NCI-H446 treated with DMSO at 0.1 percent for 48 hours (cell line): Measurements from ENCODE around the gene TNIK.

Source experiments
- DNase-seq: peaks from one replicate; lab custom pipeline; 2025; lab: John Stamatoyannopoulos, UW

The TNIK gene

DNA sequence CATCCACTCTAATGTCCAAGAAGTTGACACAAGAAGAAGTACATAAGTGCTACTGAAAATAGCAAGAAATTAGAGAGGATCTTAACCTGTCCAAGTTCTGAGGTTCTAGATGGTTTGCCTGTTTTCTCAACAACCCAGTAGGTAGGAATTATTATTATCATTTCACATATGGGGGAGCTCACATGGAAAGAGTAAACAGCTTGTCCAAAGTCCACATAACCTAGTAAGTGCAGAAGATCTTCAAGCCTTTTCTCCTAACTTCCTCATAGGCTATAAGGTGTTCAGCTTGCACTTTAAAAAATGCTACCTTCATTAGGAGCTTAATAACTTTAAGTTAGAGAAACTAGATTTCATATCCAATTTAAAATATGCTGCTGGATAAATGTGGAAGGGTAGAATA is 436.6 kb downstream of the TNIK start:
- DNase-seq = no peak

DNA sequence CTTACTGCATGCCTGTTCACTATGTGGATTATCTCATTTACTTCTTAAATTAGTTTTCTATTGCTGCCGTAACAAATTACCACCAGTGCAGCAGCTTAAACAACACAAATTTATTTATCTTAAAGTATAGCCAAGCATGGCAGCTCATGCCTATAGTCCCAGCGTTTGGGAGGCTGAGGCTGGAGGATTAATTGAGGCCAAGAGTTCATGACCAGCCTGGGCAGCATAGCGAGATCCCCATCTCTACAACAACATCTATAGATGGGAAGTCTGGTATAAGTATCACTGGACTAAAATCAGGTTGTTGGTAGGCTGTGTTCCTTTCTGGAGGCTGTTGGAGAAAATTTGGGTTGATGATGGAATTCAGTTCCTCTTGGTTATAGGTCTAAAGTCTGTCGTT is 438.8 kb downstream of the TNIK start:
- no peak for DNase-seq

DNA sequence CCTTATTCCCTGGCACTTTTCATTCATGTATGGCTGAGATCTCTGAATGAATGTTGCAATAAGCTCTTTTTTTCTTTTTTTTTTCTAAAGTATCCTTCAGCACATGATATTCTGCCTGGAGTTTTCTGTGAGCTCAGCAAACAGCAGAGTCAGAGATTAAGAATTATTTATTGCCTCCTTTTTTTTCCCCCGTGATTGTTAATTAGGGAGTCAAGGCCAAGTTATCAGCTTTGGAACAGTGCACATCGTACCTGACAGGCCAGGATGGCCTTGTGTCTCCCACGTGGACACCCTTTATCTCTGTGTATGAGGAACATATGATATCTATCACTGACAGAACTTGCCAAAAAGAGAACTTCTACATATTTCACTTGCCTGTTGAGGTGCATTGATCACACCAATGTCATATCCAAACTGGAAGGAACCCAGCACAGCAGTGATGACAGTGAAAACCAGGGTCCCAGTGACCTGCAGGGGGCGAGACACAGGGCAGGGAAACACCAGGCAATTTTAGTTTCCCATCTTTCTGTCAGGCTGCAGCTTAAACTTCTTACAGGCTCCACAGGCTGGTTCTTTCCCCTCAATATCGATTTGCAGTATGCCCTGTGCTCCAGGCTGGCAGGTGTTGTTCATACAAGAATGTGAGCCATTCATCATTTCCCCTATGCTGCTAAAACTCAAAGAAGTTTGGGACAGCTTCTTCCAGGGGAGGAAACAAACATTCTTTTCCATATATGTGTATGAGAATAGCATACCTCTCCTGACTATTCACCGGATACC is 441.9 kb downstream of the TNIK start:
- no peak for DNase-seq

DNA sequence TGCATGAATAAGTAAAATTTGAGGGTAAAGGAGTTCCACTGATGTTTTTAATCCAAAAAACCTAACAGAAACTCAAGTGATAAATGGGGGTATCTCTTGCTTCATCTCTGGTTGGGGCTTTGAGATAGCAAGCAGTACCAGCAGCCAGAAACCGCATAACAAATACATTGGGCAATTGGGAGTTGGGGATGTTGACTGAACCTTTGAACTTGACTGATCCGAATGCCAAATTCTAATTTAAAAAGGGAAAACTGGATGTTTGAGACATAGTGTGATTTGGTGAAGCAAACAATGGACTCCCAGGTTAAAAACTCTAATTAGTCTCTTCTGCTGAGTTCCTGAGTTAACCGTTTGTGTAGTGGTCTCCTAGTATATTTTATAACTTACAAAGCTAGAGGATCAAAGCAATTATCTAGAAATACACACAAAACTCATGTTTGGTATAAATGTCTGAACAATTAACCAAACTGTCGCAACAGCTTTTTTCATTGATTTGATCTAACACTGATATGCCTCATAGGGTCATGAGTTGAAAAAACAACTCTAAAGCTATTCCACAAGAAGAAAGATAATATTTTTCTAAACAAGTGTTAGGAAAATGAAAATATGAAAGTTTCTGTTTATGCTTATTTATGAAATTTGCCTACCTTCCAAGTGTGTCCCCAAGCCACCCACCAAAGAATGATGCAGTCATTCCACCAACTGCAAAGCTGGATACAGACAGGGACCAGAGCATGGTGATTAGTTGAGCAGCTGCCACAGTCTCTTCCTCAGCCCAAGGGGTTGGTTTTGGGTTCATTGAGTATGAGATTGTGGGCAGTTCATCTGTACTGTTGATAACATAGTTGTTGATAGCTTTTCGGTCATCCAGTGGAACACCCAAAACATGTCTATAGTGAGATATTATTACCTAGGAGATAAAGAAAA is 446.1 kb downstream of the TNIK start:
- DNase-seq = no peak

DNA sequence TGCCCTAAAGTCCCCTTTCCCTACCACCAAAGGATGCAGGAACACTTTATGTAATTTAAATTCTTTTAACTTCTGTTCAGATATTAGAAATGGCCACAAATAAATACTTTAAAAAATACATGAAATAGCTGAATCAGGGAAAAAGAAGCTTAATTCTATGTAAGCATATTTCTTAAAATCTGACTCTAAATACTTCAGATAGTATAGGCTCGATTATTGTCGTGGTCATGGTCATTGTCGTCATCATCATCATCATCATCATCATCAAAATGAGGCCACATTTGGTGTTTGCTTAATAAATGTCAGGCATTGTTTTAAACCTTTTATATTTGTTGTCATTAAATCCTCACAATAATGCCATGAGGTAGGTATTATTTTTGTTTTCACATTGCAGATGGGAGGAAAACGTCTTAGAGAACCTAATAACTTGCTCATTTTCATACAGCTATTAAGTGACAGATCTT is 448.3 kb downstream of the TNIK start:
- DNase-seq = no peak
